HL-60 (cell line): ENCODE results near the gene UBTD2.

Experiments used
- POLR2AphosphoS5 ChIP-seq: IDR thresholded peaks from 2 replicates; pipeline ENCODE4 v1.6.1; 2012; ENCODE audit warnings: low read depth
- SPI1 ChIP-seq: IDR thresholded peaks from 2 replicates; pipeline ENCODE4 v1.6.1; 2012; ENCODE audit warnings: low read depth, mild to moderate bottlenecking, borderline replicate concordance
- TF ChIP-seq, protein P1 (sequence below): IDR thresholded peaks from one replicate; pipeline ENCODE4 v1.5.1; 2011; ENCODE audit warnings: low read length, control low read depth, inconsistent platforms; ENCODE audit not compliant: insufficient read depth
- TF ChIP-seq, protein P2 (sequence below): IDR thresholded peaks from 2 replicates; pipeline ENCODE4 v1.6.1; 2012; ENCODE audit warnings: low read depth; ENCODE audit not compliant: insufficient replicate concordance

DNA sequence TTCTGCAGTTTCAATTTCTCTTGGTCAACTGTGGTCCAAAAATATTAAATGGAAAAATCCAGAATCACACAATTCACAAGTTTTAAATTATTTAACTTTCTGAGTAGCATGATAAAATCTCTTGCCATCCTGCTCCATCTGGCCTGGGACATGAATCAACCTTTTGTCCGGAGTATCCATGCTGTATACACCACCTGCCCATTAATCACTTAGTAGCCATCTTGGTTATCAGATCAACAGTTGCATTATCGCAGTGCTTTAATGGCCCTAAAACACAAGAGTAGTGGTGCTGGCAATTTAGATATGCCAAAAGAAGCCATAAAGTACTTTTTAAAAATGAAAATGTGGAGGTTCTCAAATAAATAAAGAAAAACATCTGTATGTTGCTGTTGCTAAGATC lies 64.3 kb downstream of the UBTD2 start:
- TF ChIP-seq, protein P1, sequence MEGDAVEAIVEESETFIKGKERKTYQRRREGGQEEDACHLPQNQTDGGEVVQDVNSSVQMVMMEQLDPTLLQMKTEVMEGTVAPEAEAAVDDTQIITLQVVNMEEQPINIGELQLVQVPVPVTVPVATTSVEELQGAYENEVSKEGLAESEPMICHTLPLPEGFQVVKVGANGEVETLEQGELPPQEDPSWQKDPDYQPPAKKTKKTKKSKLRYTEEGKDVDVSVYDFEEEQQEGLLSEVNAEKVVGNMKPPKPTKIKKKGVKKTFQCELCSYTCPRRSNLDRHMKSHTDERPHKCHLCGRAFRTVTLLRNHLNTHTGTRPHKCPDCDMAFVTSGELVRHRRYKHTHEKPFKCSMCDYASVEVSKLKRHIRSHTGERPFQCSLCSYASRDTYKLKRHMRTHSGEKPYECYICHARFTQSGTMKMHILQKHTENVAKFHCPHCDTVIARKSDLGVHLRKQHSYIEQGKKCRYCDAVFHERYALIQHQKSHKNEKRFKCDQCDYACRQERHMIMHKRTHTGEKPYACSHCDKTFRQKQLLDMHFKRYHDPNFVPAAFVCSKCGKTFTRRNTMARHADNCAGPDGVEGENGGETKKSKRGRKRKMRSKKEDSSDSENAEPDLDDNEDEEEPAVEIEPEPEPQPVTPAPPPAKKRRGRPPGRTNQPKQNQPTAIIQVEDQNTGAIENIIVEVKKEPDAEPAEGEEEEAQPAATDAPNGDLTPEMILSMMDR, result no peak
- TF ChIP-seq SPI1 (no peak), POLR2AphosphoS5 (no peak)
- TF ChIP-seq, protein P2, sequence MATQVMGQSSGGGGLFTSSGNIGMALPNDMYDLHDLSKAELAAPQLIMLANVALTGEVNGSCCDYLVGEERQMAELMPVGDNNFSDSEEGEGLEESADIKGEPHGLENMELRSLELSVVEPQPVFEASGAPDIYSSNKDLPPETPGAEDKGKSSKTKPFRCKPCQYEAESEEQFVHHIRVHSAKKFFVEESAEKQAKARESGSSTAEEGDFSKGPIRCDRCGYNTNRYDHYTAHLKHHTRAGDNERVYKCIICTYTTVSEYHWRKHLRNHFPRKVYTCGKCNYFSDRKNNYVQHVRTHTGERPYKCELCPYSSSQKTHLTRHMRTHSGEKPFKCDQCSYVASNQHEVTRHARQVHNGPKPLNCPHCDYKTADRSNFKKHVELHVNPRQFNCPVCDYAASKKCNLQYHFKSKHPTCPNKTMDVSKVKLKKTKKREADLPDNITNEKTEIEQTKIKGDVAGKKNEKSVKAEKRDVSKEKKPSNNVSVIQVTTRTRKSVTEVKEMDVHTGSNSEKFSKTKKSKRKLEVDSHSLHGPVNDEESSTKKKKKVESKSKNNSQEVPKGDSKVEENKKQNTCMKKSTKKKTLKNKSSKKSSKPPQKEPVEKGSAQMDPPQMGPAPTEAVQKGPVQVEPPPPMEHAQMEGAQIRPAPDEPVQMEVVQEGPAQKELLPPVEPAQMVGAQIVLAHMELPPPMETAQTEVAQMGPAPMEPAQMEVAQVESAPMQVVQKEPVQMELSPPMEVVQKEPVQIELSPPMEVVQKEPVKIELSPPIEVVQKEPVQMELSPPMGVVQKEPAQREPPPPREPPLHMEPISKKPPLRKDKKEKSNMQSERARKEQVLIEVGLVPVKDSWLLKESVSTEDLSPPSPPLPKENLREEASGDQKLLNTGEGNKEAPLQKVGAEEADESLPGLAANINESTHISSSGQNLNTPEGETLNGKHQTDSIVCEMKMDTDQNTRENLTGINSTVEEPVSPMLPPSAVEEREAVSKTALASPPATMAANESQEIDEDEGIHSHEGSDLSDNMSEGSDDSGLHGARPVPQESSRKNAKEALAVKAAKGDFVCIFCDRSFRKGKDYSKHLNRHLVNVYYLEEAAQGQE, result no peak
